ENCODE measurements around the gene ANKMY2.
"Not testable (repeated sequence)": the region's sequence is repeated elsewhere in the genome, so short reads cannot be mapped to it uniquely, and the experiment has no call there.

ANKMY2 gene

DNA sequence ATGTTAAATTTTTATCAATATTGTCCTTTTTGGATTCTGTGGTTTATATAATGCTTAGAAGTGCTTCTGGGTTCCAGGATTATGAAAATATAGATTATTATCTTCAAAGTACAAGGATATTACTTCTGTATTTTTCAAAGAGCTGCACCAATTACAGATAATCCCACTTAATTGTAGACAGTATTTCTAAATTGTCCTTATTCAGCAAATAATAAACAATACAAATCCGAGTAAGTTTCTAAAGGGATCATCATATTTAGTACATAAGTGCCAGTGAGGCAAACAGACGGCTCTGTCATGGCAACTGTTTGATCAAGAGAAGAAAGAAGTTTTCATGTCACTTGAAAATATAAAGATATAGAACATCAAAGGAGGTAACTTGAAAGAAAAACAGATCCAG, 19.2 kb downstream of the ANKMY2 start:
- DNase-seq (ENCODE audit: low read depth, low spot score), result no peak

DNA sequence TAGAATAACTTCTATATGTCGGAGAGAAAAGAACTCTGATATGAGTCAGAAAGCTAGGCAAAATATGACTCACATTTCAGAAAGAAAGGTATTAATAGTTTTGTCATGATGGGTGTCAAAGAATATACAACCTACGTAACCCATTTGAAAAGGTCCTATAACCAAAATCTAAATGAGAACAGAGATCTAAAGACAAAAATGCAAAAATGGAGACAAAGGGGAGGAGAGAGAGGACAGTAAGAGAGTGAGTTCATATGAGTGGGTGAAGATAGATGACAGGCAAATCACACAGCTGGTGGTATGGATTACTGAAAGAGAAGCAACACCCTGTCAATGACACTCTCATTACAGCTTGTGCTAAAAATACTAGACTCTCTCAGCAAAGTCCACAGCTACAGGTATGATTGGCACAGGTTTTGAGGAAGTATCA, 25.6 kb downstream of the ANKMY2 start:
- DNase-seq (ENCODE audit: low read depth, low spot score), result no peak

DNA sequence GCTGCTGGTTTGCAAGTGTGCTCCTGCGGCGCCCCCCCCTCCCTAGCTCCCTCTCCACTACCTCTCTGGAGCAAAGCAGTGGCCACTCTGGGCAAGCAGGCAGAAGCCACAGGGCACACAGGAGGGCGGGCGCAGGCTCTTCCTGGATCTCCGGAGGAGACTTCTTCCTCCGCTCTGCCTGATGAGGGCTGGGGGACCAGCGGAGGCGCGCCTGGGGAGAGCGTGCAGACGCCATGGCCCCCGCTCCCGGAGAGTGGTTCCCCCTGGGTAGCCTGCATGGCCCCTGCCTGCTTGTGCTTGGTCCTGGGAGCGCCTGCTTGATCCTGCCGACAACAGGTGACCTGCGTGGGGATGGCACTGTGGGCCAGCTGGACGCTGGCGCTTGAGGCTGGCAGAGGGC, 29.0 kb downstream of the ANKMY2 start:
- no peak for DNase-seq (ENCODE audit: low read depth, low spot score)

DNA sequence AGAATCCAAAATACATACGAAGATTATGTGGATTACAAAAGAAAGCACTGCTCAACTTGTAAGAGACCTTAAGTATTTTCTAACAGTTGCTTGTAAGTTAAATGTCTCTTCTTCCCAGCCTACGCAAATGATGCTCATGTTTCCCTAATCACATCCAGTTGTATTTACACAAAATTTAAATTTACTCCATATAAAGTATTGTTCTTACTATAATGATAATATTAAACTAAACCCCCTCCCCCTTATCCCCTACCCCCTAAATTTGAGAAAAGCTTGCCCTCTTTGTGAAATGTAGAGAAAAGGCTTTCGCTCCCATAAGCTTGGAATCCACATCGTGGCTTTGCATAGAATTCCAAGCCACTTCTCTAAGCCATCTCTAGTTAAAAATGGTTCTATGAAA, 29.4 kb downstream of the ANKMY2 start:
- no peak for DNase-seq (ENCODE audit: low read depth, low spot score)

DNA sequence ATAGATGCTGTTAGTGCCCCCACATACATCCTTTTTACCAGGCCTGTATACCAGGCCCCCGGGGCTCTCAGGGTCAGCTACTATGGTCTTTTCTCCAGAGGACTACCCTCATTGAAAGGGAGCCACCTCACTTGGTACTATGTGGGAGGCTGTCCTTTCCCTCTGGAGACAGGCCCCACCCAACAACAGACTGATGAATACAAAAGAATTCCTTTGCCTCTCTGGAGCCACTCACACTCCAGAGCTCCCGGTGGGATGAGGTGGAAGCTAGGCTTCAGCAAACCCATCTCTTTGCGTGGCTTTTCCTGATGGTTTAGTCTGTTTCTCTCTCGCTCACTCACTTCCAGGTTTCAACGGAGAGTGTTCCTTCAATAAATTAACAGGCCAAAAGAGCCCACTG, 30.3 kb downstream of the ANKMY2 start:
- no peak for DNase-seq (ENCODE audit: low read depth, low spot score)

DNA sequence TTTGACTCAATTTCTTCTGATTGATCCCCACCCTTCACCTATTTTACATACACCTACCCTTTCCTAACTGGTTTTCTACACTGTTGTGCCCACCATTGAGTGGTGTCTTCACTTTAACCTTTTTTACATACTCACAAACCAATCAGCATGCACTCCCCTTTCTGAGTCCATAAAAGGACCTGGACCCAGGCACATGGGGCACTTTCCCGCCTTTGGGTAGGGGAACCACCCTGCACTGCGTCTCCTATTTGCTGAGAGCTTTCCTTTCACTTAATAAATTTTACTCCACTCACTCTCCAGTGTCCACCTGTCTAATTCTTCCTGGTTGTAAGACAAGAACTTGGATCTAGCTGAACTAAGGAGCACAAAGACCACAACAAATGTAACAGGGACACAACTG, 33.8 kb downstream of the ANKMY2 start:
- DNase-seq (ENCODE audit: low read depth, low spot score), result no peak

DNA sequence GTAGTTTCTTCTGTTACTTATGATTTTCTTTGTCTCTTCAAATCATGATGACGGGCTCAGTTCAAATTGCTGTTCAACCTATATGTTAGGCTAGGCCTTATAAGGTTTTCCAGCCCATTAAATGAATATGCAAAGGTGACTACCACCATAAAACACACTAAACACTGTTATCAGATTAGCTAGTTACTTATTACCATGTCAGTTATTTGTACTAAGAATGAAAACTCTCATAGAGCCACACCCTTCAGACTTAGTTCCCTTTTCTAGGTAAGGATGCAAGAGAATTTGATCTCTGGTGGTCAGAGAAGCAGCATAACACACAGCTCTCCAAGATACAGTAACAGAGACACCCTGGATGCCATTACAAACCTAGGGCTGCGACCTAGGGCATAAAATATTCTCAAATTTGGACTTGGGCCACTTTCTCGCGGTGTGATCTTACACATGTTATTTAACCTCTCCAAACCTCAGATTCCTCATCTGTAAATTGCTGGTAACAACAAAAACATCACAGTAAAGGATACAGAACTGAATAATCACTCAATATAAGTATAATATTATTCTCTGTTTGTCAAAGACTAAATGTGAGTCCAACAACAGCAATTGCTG, 35.6 kb downstream of the ANKMY2 start:
- DNase-seq (ENCODE audit: low read depth, low spot score), result no peak

DNA sequence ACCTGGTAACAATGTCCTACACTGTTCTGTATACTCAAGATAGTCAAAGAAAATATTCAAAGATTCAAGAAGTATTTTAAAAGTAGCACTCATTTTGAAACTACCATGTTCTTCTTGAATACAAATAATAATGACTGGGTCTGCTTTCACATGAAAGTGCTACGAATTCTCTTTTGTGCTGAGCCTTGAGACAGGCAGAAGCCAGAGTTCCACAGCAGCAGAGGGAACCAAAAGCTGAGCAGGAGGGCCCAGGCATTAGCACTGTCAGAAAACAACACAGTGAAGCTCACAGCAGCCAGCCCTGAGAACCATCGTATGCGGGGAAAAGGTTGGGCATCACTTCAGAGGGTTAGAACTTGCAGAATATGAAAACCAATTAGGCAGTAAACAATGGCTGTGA, 38.9 kb downstream of the ANKMY2 start:
- DNase-seq (ENCODE audit: low read depth, low spot score), result no peak

DNA sequence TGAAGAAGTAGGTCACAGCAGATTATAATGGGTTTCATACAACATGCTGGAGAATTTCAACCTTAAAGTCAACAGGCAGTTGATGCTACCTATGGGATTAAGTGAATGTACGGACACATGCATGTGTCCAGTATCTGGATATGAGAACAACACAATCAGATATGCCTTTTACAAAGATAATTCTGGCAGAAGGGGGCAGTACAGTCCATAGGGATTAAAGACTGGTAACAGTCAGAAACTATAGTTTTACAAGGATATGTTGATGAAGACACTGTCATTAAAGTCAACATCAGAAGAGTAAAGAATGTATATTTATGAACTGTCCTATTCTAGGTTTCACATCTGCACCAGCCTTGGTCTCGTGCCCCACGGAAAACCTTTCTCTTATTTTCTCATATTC, 41.5 kb downstream of the ANKMY2 start:
- no peak for DNase-seq (ENCODE audit: low read depth, low spot score)

DNA sequence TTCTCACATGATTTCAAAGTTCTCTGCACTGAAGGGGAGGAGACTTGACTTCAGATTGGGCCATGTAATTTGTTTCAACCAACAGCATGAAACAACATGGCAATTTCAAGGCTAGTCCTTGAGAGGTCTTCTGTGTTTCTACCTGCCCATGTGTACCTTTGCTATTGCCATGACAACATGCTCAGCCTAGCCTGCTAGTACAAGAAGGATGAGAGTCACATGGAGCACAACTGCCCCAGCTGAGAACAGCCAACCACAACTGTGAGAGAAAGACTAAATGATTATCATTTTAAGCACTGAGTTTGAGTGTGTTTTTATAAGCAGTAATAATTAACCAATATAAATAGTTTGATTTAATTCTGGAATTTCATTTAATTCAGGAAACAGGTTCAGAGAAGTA, 41.9 kb downstream of the ANKMY2 start:
- no peak for DNase-seq (ENCODE audit: low read depth, low spot score)

DNA sequence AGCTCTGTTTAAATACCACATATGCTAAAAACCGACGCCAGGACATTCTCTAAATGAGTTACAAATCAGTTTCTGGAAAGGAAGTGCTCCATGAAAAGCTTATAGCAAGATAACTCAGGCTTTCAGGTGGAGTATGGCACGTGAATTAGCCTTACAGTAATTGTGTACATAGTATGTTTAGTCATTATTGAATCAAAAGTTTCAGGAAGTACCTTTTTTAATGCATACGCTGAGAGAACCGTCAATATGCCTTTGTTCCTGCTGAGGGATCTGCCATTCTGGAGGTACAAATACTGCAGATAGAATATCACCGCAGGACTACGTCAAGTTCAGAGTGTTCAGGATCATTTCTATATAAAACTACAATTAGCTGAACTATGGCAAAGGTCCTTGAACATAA, 45.7 kb downstream of the ANKMY2 start:
- no peak for DNase-seq (ENCODE audit: low read depth, low spot score)

DNA sequence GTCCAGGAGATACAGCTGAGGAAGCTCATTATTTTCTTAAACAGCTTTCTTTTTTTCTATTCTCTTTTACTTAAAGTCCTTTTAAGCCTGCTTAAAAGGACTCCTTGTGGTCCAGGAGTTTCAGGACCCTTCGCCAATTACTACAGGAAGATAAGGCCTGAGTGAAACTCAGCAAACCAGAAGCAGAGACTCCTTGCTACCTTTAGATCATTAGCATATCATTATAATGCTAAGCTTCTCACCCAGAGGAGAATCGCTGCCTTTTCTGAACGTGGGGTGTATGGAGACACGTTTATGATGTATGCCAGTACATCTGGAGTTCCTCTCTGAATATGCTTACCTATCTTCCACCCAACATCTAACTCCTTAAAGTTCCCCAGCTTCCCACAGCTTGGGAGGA, 47.5 kb downstream of the ANKMY2 start:
- no peak for DNase-seq (ENCODE audit: low read depth, low spot score)

DNA sequence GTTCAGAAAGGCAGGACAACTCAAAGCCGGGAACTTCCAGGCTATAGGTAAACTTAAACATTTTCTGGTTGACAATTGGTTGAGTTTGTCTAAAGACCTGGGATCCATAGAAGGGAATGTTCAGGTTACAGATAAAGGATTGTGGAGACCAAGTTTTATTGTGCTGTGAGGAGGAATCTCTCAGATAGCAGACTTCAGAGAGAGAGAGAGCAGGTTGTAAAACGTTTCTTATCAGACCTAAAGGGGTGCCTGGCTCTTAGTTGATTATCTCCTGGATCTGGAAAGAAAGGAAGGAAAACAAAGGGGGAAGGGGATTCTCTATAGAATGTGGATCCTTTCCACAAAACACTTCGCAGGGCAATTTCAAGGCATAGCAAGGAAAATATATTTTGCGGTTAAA, 50.0 kb downstream of the ANKMY2 start:
- DNase-seq (ENCODE audit: low read depth, low spot score), result not testable (repeated sequence)

DNA sequence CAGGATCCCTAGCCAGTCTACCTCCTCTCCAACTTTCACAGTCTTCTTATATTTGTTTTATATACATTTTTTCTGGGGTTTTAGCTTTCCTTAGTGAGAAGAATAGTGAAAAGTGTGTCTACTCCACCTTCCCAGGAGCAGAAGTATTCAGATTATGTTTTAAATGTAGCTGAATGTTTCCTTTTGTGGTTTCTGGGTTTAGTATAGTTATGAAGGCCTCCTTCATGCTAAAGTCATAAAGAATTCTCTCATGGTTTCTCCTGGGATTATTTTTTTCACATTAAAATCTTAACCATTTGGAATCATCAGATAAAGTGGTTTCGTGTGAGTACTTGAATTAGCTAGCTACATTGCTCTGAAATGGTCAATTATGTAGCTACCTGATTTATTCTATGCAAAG, 50.9 kb downstream of the ANKMY2 start:
- no peak for DNase-seq (ENCODE audit: low read depth, low spot score)

DNA sequence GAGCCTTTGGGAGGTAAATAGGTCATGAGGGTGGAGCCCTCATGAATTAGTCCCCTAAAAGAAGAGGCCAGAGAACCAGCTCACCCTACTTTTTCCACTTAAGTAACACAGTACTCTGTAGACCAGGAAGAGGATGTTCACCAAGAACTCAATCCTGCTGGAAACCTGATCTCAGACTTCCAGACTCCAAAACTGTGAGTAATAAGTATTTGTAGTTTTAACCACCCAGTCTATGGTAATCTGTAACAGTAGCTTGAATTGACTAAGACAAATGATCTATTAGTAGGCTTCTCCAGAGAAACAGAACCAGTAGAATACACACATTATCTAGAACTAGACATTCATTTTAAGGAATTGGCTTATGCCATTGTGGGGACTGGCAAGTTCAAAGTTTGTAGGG, 51.5 kb downstream of the ANKMY2 start:
- no peak for DNase-seq (ENCODE audit: low read depth, low spot score)

DNA sequence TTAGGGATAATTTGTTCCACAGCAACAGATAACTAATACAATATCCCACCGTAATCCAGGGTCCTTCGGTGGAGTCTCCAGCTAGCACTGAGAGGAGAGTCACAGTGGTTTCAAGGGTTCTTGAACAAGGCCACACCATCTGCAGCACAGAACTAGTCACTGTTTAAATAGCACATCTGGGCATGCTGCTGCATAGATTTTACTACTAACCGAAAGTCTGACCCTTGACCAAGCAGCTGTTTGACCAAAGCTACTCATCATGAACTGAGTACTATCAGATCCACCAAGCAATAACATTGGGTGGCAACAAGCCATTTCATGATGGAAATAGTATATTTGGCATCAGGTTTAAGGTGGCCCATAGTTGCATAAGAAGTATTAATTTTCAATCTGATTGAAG, 53.2 kb downstream of the ANKMY2 start:
- no peak for DNase-seq (ENCODE audit: low read depth, low spot score)

DNA sequence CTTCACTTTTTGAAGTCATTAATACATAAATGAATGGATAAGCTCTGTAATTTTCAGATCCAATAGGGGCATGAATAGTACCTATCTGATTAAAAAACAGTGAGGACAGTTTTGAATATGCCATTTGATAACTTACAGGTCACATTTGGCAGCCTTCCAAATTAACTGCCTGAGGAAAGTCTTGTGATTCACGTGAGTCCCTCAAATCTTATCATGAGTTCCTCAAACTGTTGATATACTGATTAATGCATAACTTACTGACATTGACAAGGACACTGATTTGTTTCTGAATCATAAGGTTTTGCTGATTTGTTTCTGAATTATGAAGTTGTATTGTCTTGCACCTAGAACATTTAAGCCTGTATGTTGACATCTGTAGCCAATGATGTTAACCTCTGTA, 55.1 kb downstream of the ANKMY2 start:
- DNase-seq (ENCODE audit: low read depth, low spot score), result no peak

DNA sequence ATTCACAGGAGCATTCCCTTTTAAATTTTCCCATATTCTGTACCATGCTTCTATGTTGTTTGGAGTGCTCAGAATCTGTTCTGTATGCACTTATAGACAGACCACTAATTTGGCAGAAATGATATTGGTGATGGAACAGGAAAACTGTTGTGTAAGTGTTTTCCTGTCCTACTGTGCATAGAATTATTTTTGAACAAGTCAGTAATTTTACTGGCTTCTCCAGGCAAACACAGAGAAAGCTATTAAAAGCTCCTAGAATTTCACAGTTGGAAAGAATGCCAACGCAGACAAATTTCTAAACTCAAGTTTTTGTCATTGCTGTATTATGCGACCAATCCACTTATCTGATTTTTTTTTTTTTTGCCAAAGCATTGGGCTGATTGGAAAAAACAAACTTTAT, 55.7 kb downstream of the ANKMY2 start:
- no peak for DNase-seq (ENCODE audit: low read depth, low spot score)

DNA sequence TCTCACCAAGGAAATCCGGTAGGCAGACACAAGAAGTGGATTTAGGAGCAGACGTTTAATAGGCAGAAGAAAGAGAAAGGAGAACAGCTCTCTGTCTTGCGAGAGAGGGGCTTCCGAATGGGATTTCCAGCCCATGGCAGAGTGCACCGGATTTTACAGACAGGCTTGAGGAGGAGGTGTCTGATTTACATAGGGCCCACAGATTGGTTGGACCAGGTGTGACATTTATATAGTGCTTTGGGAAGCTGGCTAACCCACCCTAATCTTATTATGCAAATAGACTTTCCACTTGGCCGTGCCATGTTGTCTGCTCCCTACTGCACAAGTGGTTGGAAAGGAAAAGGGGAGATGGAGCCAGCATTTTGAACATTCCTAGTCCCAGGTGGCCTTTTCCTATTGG, 57.8 kb downstream of the ANKMY2 start:
- no peak for DNase-seq (ENCODE audit: low read depth, low spot score)

DNA sequence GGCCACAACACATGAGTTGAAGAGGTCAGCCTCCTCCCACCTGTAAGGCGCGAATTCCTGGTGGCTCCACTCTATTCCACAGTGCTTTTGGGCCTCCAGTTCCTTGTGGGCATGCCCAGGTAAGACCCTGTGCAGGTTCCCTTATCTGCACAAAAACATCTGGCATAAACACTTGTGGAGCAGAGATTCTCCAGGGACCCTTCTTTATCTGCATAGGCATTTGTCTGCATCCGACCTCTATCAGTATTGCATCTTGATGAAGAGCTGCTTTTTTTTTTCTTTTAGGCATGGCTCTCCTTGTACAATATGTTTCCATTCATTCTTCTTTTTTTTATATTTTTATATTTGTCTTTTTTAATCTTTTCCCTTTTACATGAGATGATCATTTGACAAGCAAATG, 58.4 kb downstream of the ANKMY2 start:
- no peak for DNase-seq (ENCODE audit: low read depth, low spot score)

DNA sequence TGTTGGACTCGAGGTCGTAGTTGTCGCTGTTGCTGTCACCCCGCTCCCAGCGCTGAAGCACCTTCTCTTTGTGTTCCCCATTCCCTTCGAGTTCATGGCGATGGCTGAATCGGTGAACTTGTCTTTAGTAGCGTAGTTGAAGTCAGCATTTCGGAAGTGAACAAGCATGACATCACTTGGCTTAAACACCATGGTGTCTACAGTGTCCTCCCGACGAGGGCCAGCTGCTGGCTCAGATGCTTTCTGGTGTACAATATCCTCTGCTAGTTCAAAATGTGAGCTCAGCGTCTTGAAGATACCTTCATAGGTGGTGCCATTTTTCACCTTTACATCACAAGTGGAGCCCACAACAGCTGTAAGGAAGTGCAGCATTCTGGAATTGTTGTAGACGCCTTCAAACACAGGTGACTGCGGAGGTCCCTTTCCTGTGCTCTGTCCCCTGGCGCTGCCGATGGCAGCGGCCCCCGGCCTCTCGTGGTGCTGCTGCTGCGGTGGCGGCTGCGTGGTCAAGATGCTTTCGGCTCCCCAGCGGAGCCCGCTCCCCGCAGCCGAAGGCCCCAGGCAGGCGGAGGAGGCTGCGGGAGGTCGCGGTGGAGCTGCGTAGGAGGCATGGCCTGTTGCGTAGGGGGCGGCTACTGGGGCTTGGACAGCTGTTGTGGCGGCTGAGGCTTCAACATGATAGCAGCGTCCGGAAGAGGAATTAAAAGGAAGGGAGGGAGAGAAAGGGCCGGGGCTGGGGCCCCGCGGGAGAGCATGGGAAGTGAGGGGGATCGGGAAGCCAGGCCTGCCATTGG, 59.3 kb downstream of the ANKMY2 start:
- DNase-seq (ENCODE audit: low read depth, low spot score), result no peak

DNA sequence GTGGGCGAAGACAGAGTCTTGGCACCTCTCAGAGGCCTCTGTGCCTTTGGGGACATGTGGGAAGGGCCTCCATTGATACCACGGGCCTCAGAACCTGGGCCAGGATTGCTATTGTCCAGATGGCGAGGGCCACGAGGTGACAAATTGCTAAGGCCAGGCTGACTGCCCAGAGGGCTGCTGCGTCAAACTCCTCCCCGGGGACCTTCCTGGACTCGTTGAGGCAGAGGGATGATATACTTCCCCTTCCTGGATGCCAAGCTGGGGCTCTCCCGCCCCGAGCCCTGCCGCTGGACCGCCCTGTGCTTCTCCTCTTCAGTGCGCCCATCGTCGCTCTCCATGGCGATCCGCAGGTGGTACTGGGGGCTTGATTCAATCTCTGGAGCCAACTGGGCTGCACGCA, 60.0 kb downstream of the ANKMY2 start:
- DNase-seq (ENCODE audit: low read depth, low spot score), result no peak

DNA sequence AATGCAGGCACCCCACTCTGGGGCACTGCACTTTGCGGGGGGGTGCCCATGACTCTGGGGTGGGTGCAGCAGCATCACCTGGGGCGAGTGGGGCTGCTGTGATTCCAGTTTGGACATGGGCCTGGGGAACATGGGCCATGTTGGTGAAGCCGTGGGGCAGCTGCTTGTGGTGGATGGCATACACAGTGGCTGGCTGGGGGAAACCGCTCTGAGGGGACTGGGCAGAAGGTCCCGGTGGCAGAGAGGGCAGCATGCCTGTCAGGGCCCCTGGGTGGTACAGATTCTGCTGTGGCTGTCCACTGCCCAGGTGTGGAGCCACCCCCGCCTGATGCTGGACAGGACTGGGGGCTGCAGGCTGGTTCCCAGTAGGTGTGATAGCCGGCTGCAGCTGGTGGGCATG, 61.7 kb downstream of the ANKMY2 start:
- DNase-seq (ENCODE audit: low read depth, low spot score), result no peak

DNA sequence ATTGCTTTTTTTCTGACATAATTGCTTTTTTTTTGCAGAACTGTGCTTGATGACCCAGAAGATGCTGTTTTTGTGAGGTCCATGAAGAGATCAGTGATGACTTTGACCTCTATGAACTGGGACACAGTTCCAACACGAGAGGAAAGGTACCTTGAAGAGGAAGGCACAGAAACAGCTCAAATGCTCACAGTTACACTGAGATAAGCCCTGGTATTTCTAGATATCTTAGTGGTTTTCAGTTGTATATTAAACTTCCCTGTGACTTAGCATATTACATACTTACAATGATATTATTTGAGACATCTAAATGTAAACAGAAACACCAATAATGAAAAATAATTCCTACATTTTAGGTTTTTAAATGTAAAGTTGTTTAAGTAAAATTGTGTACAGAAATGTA, 64.3 kb downstream of the ANKMY2 start:
- no peak for DNase-seq (ENCODE audit: low read depth, low spot score)

All from activated naive CD8-positive, alpha-beta T cell treated with anti-CD3 and anti-CD28 coated beads, Interleukin-2, amount 50 U/mL, for 16 hours (primary cell).